RWPE1 (cell line): Measurements from ENCODE around the gene FLAD1.
A peak's percentile ranks its signal among the peaks of the same experiment; 100 is the strongest.

Source experiments
- CTCF ChIA-PET: fragments of 350-600 bp; sonication (Branson Sonifier 250); formaldehyde crosslinking; extraction: SDS; loops from one replicate; lab custom pipeline; 2021; lab: Yijun Ruan, JAX
- POLR2A ChIA-PET: fragments of 400-600 bp; formaldehyde crosslinking; extraction: SDS; loops from one replicate; lab custom pipeline; 2020; ENCODE audit warnings: antibody characterized with exemption; ENCODE audit not compliant: low non-redundant PET; lab: Yijun Ruan, JAX
- DNase-seq: peaks from one replicate; pipeline ENCODE4 v3.0.0; 2012; ENCODE audit warnings: low spot score
- H3K27ac ChIP-seq: fragments of 450-650 bp; 2 replicates; pipeline ENCODE4 v1.5.1; 2017
- TF ChIP-seq, protein P1 (sequence below): fragments of 450-650 bp; conservative IDR thresholded peaks from 2 replicates; pipeline ENCODE4 v1.5.1; 2017; ENCODE audit warnings: low read depth, mild to moderate bottlenecking

FLAD1 gene

DNA sequence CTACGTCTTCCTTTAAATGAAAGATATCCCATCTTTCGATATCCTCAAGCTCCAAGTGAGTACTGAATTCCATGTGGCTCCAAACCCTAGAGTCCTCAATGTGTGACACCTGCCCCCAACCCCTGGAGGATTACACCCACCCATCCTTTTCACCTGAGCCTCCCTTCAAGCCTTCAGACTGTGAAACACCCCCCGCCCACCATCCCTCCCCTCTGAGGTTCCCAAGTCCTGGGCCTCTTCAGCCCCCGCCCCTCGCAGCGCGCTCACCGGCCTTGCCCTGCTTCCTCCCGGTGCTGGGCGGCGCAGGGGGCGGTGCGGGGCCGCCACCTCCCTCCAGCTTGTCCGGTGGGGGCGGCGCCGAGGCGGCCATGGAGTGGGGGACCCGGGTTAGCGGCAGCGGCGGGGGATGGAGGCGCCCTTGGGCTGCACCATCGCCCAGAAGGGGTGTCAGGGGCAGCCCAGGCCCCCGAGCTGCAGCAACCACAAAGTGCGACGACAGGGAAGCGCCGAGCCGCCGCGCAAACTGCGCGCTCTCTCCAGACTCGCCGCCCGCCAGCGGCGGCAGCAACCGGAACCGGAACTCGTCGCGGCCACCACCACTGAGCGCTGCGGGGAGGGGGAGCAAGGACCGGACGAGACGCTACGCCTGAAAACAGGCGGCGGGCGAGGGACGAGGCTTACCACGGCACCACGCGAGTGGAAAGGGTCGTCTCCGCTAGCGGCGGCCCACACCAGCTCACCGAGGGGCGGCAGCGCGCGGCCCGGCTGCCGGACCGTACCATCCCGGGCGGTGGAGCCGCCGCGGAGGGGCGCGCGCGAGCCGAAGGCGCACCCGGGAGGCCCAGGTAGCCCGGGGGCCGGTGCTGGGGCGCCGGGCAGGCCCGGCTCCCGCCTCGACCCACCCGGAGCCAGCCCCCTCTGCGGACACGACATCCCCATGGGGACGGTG, 21.7 kb upstream of the FLAD1 start, which contains the start of gene PYGO2:
Gene PYGO2 (minus strand): TSS at position 576 of the 949 bp plus-strand sequence. CDS start 206 bp downstream, at position 370.
- ChIA-PET POLR2A (interaction anchor here (0.6 to 2.4 kb wide), 4 partner anchors 10 to 328 kb away, joined by 3 to 24 read pairs (median 3); partner anchors contain the start of gene SHC1), CTCF (interaction anchor here (0.5 to 2.0 kb wide), 7 partner anchors 18 to 716 kb away, joined by 3 to 8 read pairs (median 4); no protein-coding TSS in a partner anchor)
- TF ChIP-seq, protein P1, sequence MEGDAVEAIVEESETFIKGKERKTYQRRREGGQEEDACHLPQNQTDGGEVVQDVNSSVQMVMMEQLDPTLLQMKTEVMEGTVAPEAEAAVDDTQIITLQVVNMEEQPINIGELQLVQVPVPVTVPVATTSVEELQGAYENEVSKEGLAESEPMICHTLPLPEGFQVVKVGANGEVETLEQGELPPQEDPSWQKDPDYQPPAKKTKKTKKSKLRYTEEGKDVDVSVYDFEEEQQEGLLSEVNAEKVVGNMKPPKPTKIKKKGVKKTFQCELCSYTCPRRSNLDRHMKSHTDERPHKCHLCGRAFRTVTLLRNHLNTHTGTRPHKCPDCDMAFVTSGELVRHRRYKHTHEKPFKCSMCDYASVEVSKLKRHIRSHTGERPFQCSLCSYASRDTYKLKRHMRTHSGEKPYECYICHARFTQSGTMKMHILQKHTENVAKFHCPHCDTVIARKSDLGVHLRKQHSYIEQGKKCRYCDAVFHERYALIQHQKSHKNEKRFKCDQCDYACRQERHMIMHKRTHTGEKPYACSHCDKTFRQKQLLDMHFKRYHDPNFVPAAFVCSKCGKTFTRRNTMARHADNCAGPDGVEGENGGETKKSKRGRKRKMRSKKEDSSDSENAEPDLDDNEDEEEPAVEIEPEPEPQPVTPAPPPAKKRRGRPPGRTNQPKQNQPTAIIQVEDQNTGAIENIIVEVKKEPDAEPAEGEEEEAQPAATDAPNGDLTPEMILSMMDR = peak; percentile 77
- DNase-seq = no peak
- peak within 1 kb of the TSS; percentile 100 for H3K27ac ChIP-seq

DNA sequence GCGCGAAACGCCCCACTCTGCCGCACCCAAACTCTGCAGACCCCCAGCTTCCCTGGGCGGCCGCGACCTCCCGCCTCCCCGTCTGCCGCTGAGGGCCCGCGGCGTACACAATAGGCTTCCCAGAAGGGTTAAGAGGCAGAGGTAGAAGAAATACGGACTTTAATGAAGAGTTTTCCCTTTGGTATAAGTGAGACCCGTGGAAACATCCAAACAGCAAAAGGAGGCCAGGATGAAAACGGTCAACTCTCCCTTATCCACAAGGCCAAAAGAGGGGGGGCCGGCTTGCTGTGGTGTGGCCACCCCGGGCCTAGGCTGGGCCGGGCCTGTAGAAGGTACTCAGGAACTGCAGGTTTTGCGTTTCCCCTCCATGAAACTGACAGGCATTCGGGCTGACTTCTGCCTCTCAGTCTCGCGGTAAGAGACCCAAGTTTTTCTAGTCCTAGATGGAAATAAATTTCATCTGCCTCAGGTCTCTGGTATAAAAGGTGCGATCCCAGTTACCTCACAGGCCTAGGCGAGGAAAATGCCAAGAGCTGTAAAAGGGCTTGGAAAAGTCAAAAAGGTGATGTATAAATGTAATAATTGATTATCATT, 20.9 kb upstream of the FLAD1 start:
- H3K27ac ChIP-seq = peak overlapping the region; percentile 100
- ChIA-PET POLR2A (interaction anchor here (0.6 to 2.4 kb wide), 2 partner anchors 9 to 328 kb away, joined by 3 to 24 read pairs; partner anchors contain the start of gene SHC1), CTCF (interaction anchor here (0.6 to 2.0 kb wide), 4 partner anchors 19 to 388 kb away, joined by 3 to 8 read pairs (median 4); no protein-coding TSS in a partner anchor)
- TF ChIP-seq, protein P1 = no peak
- no peak for DNase-seq

DNA sequence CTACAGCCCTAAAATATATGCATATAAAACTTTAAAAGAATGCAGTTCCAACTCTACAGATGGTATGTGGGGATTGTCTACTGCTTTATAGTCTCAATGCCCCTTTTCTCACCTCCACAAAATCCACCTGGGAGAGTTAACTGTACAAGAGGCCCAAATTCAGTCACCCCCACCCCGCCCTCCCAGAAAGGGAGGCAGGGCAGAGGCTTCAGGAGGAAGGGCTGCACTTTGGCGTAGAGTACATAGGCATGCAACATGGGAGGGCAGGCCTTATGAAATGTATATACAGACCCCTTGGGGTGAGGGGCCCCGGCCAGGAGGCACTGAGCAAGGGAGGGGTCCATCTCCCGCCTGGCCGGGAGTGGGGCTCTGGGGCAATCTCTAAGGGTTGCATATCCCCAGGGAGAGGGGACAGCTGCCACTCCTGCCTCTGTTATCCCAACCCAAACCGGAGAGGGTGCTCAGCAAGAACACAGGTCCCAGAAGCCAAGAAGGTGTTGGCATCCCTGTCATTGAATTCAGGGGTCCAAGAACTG, 20.3 kb upstream of the FLAD1 start:
- CTCF ChIA-PET = interaction anchor here (0.6 to 1.2 kb wide), 2 partner anchors 32 to 388 kb away, joined by 3 read pairs; no protein-coding TSS in a partner anchor
- POLR2A ChIA-PET = interaction anchor here (2.4 kb wide), 1 partner anchor 9 kb away, joined by 24 read pairs; the partner anchor contains the start of gene SHC1
- DNase-seq = no peak
- TF ChIP-seq, protein P1 = no peak
- peak overlapping the region; percentile 100 for H3K27ac ChIP-seq

DNA sequence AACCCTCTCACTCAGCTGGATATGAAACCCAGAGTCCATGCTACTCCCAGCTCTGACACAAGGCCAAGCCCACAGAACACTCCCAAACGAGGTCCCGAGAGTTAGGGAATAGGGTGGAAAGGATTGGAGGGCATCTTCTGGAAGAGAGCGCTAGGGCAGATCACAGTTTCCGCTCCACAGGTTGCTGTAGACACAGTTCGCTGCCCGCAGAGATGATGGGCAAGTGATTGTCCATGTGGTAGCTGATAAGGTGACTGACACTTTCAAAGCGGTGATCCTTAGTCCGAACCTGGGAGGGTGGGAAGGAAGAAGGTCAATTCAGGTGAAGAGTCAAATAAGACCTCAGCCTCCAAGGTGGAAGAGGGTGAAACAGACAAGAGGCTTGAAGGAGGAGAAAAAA, 19.5 kb upstream of the FLAD1 start:
- no peak for DNase-seq
- ChIA-PET CTCF (interaction anchor here (0.7 to 1.1 kb wide), 2 partner anchors 54 to 98 kb away, joined by 3 to 4 read pairs; no protein-coding TSS in a partner anchor), POLR2A (no interaction called here)
- TF ChIP-seq, protein P1 = no peak
- H3K27ac ChIP-seq = peak overlapping the region; percentile 100

DNA sequence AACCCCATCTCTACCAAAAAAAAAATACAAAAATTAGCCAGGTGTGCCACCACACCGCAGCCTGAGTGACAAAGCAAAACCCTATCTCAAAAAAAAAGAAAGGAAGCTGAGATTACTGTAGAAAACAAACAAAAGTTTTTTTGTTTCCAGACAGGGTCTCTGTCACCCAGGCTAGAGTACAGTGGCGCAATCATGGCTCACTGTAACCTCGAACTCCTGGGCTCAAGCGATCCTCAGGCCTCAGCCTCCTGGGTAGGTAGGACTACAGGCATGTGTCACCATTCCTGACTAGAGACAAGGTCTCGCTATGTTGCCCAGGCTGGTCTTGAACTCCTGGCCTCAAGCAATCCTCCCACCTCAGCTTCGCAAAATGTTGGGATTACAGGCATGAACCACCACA, 18.8 kb upstream of the FLAD1 start:
- peak overlapping the region; percentile 100 for H3K27ac ChIP-seq
- CTCF ChIA-PET = interaction anchor here (0.7 to 1.2 kb wide), 3 partner anchors 80 to 100 kb away, joined by 3 to 4 read pairs (median 3); no protein-coding TSS in a partner anchor
- TF ChIP-seq, protein P1 = no peak
- POLR2A ChIA-PET = interaction anchor here (1.4 kb wide), 1 partner anchor 19 kb away, joined by 4 read pairs; the partner anchor contains the start of gene FLAD1
- no peak for DNase-seq
